Nephron progenitor cell (in vitro differentiated cells): ENCODE data around the gene HMGXB3.

Experiments
- DNase-seq: peaks from one replicate; pipeline ENCODE4 v3.0.0; 2021
- H3K27ac Mint-ChIP-seq: 2 replicates; pipeline ENCODE4 v1.8.0; 2021; ENCODE audit warnings: mild to moderate bottlenecking, moderate library complexity, mixed read lengths
- H3K27me3 Mint-ChIP-seq: 2 replicates; pipeline ENCODE4 v1.8.0; 2021; ENCODE audit warnings: mild to moderate bottlenecking, low read depth, mixed read lengths; ENCODE audit not compliant: poor library complexity
- H3K36me3 Mint-ChIP-seq: 2 replicates; pipeline ENCODE4 v1.8.0; 2021; ENCODE audit warnings: low read depth, mixed read lengths
- H3K4me1 Mint-ChIP-seq: 2 replicates; pipeline ENCODE4 v1.8.0; 2021; ENCODE audit warnings: mixed read lengths
- H3K4me3 Mint-ChIP-seq: 2 replicates; pipeline ENCODE4 v1.8.0; 2021; ENCODE audit warnings: mild to moderate bottlenecking, moderate library complexity, mixed read lengths
- H3K9me3 Mint-ChIP-seq: 2 replicates; pipeline ENCODE4 v1.8.0; 2021; ENCODE audit warnings: mild to moderate bottlenecking, moderate library complexity, mixed read lengths
- TF ChIP-seq, protein P1 (sequence below): fragments of 200-600 bp; sonication (generic); IDR thresholded peaks from 2 replicates; pipeline ENCODE4 v1.5.0; 2021; ENCODE audit warnings: antibody characterized with exemption

HMGXB3 gene

DNA sequence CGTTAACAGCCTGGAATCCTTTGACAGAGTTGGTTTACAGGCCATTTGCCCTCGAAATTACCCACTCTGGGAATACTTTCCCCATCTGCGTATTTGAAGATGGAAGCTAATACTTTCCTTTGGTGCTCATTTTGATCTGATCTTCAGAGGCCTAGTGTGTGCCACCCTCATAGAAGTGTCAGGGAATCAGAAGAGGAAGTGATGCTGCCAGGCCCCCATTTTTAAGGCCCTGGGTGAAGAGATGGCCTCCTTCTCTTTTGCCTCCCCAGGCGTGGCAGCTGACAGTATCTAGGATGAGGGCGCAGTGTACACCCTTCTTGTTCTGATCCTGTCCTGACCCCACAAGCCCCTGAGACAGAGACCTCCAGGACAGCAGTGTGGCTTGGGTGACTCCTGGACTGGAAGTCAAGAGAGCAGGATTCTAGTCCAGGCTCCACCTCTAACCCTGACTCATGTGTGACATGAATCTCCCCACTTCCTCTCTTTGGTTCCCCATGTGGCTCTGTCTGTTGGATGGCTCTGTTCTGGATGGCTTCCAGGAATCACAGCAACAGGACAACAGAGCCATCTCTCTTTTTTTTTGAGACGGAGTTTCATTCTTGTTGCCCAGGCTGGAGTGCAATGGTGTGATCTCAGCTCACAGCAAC lies 58.1 kb downstream of the HMGXB3 start:
- no peak overlapping the region for H3K27ac Mint-ChIP-seq
- TF ChIP-seq, protein P1, sequence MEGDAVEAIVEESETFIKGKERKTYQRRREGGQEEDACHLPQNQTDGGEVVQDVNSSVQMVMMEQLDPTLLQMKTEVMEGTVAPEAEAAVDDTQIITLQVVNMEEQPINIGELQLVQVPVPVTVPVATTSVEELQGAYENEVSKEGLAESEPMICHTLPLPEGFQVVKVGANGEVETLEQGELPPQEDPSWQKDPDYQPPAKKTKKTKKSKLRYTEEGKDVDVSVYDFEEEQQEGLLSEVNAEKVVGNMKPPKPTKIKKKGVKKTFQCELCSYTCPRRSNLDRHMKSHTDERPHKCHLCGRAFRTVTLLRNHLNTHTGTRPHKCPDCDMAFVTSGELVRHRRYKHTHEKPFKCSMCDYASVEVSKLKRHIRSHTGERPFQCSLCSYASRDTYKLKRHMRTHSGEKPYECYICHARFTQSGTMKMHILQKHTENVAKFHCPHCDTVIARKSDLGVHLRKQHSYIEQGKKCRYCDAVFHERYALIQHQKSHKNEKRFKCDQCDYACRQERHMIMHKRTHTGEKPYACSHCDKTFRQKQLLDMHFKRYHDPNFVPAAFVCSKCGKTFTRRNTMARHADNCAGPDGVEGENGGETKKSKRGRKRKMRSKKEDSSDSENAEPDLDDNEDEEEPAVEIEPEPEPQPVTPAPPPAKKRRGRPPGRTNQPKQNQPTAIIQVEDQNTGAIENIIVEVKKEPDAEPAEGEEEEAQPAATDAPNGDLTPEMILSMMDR, result no peak
- H3K36me3 Mint-ChIP-seq, result no peaks in the 10 kb centered on the region
- peaks cover 15% of the 10 kb centered on the region for H3K27me3 Mint-ChIP-seq
- H3K4me3 Mint-ChIP-seq, result no peak overlapping the region
- peaks cover 21% of the 10 kb centered on the region for H3K4me1 Mint-ChIP-seq
- no peaks in the 10 kb centered on the region for H3K9me3 Mint-ChIP-seq
- DNase-seq, result no peak

DNA sequence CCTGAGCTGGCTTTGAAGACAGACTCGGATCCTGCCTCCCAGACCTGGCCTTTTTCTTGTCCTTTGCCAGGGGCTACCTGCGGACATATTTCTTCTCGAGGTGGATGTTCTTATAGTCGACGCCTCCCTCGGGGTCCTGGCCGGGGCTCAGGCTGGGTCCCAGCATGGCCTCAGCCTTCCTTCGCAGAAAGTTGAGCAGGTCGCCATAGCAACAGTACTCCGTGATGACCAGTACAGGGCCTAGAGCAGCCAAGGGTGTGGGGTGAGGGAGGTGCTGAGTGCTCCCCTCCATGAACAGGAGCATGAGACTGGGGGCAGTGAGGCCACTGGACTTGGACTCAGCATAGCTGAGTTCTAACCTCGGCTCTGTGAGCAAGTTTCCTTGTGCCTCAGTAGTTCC lies 59.1 kb downstream of the HMGXB3 start:
- DNase-seq, result no peak
- H3K27ac Mint-ChIP-seq, result no peak overlapping the region
- peaks cover 28% of the 10 kb centered on the region for H3K4me1 Mint-ChIP-seq
- TF ChIP-seq, protein P1, result no peak
- H3K9me3 Mint-ChIP-seq, result no peaks in the 10 kb centered on the region
- peaks cover 15% of the 10 kb centered on the region for H3K27me3 Mint-ChIP-seq
- no peaks in the 10 kb centered on the region for H3K36me3 Mint-ChIP-seq
- H3K4me3 Mint-ChIP-seq, result no peak overlapping the region

- Mint-ChIP-seq H3K4me1 (peaks cover 37% of the 10 kb centered on the region), H3K4me3 (no peak overlapping the region), H3K9me3 (no peaks in the 10 kb centered on the region), H3K27ac (no peak overlapping the region), H3K36me3 (no peaks in the 10 kb centered on the region), H3K27me3 (peaks cover 15% of the 10 kb centered on the region)
- TF ChIP-seq, protein P1, result no peak
- no peak for DNase-seq
These were observed 59.9 kb downstream of the HMGXB3 start for GRCh38 chr5:150060471-150060870.

DNA sequence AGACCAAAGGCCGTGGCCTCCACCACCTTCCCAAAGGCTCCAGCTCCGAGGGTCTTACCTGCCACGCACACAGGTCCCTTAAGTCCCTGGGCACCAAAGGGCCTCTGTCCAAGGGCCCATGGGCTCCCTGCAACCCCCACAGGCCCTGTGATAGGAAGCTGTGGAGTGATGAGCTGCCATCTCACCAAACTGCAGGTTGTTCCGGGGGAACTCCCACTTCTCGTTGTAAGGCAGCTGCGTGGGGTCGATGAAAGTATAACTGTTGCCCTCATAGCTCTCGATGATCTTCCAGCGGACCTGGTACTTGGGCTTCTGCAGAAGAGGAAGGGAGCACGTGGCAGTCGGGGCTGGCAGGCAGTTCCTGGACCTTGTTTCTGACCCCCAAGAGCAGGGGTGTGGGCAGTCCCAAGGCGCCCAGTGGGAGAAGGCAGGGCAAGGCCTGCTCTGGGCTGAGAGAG lies 61.0 kb downstream of the HMGXB3 start:
- H3K27ac Mint-ChIP-seq, result no peak overlapping the region
- no peaks in the 10 kb centered on the region for H3K36me3 Mint-ChIP-seq
- peaks cover 37% of the 10 kb centered on the region for H3K4me1 Mint-ChIP-seq
- DNase-seq, result no peak
- TF ChIP-seq, protein P1, result no peak
- H3K9me3 Mint-ChIP-seq, result no peaks in the 10 kb centered on the region
- H3K4me3 Mint-ChIP-seq, result no peak overlapping the region
- peaks cover 19% of the 10 kb centered on the region for H3K27me3 Mint-ChIP-seq

DNA sequence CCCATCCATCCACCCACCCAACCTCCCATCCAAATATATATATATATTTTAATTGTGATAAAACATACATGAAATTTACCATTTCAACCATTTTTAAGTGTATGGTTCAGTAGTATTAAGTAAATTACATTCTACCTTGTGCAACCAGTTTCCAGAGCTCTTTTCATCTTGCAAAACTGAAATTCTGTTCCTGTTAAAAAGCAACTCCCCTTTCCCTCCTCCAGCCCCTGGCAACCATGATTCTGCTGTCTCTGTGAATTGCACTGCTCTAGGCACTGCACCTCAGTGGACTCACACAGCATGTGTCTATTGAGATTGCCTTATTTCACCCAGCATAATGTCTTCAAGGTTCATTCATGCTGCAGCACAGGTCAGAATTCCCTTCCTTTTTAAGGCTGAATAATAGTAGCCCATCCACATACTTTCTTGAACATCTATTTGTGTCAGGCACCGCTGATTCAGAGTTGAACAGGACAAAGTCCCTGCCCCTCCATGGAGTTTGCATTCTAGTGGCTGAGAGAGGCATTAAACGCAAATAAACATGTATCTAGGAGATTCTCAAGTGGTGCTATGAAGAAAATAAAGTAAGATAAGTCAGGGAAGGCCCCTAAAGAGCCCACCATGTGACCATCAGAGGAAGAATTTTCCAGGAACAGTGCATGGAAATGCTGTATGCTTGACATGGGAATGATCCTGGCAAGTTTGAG lies 61.8 kb downstream of the HMGXB3 start:
- Mint-ChIP-seq H3K4me1 (peaks cover 37% of the 10 kb centered on the region), H3K4me3 (no peak overlapping the region), H3K9me3 (no peaks in the 10 kb centered on the region), H3K27me3 (peaks cover 19% of the 10 kb centered on the region), H3K27ac (no peak overlapping the region), H3K36me3 (no peaks in the 10 kb centered on the region)
- TF ChIP-seq, protein P1, result no peak
- no peak for DNase-seq
